B cell (primary cell): ENCODE data around the gene CACNA2D1. TPM values are rescaled to one million over a fixed set of nuclear protein-coding genes. Genes with fewer than 3 reads are reported as not detected.

Experiments
- ATAC-seq: fragments of 200-7000 bp; cut with Tn5 transposase; one replicate; pipeline ENCODE4 v1.10.0; 2021; ENCODE audit warnings: low read depth, mild to moderate bottlenecking, moderate number of reproducible peaks, moderate library complexity
- CTCF ChIA-PET: fragments of 350-600 bp; sonication (Branson Sonifier 250); formaldehyde crosslinking; loops from one replicate; lab custom pipeline; 2021; ENCODE audit warnings: antibody characterized with exemption, inconsistent platforms; lab: Charles Lee
- POLR2A ChIA-PET: fragments of 350-600 bp; sonication (Branson Sonifier 250); formaldehyde crosslinking; loops from one replicate; lab custom pipeline; 2021; ENCODE audit warnings: antibody characterized with exemption; lab: Charles Lee
- DNase-seq: peaks from one replicate; pipeline ENCODE4 v3.0.0; 2013
- H2AFZ ChIP-seq: 2 replicates; pipeline ENCODE4 v1.6.1; 2012; ENCODE audit warnings: mild to moderate bottlenecking, low read depth, low read length; ENCODE audit not compliant: insufficient read depth, poor library complexity, severe bottlenecking
- H3K27ac ChIP-seq, 2 donors: 1 replicate in 1 of 2; 2 replicates in 1 of 2; pipeline ENCODE4 v1.5.1; 2012 to 2013; ENCODE audit warnings: low read length in 2 of 2, mild to moderate bottlenecking in 2 of 2, moderate library complexity in 1 of 2
- H3K27me3 ChIP-seq, 4 experiments: fragments of 200-600 bp in 1 of 4; sonication (generic) in 1 of 4; replicated peaks in 1 of 4; 1 replicate in 2 of 4; 2 replicates in 2 of 4; pipeline versions ENCODE4 v1.6.1 to v1.7.0; 2013 to 2016; ENCODE audit warnings: low read length in 3 of 4, mild to moderate bottlenecking in 2 of 4, mixed read lengths in 1 of 4, moderate library complexity in 1 of 4; ENCODE audit not compliant: insufficient read depth in 4 of 4, control insufficient read depth in 3 of 4; ENCODE audit errors: control extremely low read depth in 1 of 4
- H3K36me3 ChIP-seq, 2 experiments: replicated peaks in 1 of 2; 1 replicate in 1 of 2; 2 replicates in 1 of 2; pipeline versions ENCODE4 v1.6.1 to v1.7.1; 2013; ENCODE audit warnings: low read length in 1 of 2; ENCODE audit not compliant: insufficient read depth in 2 of 2, control insufficient read depth in 1 of 2; ENCODE audit errors: control extremely low read depth in 1 of 2, extremely low read depth in 1 of 2
- H3K4me1 ChIP-seq, 2 donors: fragments of 200-600 bp in 1 of 2; sonication (generic) in 1 of 2; 1 replicate in 1 of 2; 2 replicates in 1 of 2; pipeline versions ENCODE4 v1.5.1 to v1.6.1; 2013 to 2017; ENCODE audit warnings: low read length in 2 of 2; ENCODE audit not compliant: control insufficient read depth in 2 of 2, insufficient read depth in 2 of 2
- H3K4me2 ChIP-seq: replicated peaks from 2 replicates; pipeline ENCODE3; 2012; ENCODE audit warnings: mild to moderate bottlenecking, low read depth, low read length; ENCODE audit not compliant: poor library complexity, severe bottlenecking
- H3K4me3 ChIP-seq, 5 experiments: fragments of 200-600 bp in 1 of 5; sonication (generic) in 1 of 5; 1 replicate in 3 of 5; 2 replicates in 2 of 5; pipeline versions ENCODE4 v1.5.1 to v1.7.0; 2011 to 2016; ENCODE audit warnings: low read length in 4 of 5, mild to moderate bottlenecking in 4 of 5, low read depth in 2 of 5, control low read depth in 1 of 5, moderate library complexity in 1 of 5; ENCODE audit not compliant: insufficient read depth in 1 of 5; ENCODE audit errors: control extremely low read depth in 1 of 5, extremely low read depth in 1 of 5
- H3K79me2 ChIP-seq: fragments of 200-600 bp; sonication (generic); one replicate; pipeline ENCODE4 v1.6.0; 2016; ENCODE audit warnings: low read length; ENCODE audit not compliant: control insufficient read depth, insufficient read depth
- H3K9ac ChIP-seq: fragments of 200-600 bp; sonication (generic); 2 replicates; pipeline ENCODE4 v1.6.1; 2017; ENCODE audit warnings: mild to moderate bottlenecking, low read length, moderate library complexity
- H3K9me3 ChIP-seq, 3 donors: one replicate each; pipeline versions ENCODE4 v1.6.1 to v1.7.1; 2013; ENCODE audit warnings: low read length in 2 of 3; ENCODE audit not compliant: control insufficient read depth in 2 of 3, insufficient read depth in 1 of 3; ENCODE audit errors: control extremely low read depth in 1 of 3
- H4K20me1 ChIP-seq: 2 replicates; pipeline ENCODE4 v1.6.0; 2012; ENCODE audit warnings: mild to moderate bottlenecking, low read length; ENCODE audit not compliant: insufficient read depth, control insufficient read depth, poor library complexity, severe bottlenecking
- H3K27ac Mint-ChIP-seq: one replicate; pipeline ENCODE4 v1.8.0; 2021; ENCODE audit warnings: mixed read lengths
- H3K27me3 Mint-ChIP-seq: one replicate; pipeline ENCODE4 v1.8.0; 2021; ENCODE audit warnings: mixed read lengths
- H3K4me1 Mint-ChIP-seq: one replicate; pipeline ENCODE4 v1.8.0; 2021; ENCODE audit warnings: mixed read lengths
- H3K4me3 Mint-ChIP-seq: one replicate; pipeline ENCODE4 v1.8.0; 2021; ENCODE audit warnings: mixed read lengths
- H3K9me3 Mint-ChIP-seq: one replicate; pipeline ENCODE4 v1.8.0; 2022; ENCODE audit warnings: mixed read lengths; ENCODE audit not compliant: insufficient read depth
- EZH2 ChIP-seq: IDR thresholded peaks from 2 replicates; pipeline ENCODE4 v1.6.1; 2012; ENCODE audit warnings: borderline replicate concordance, low read depth, mild to moderate bottlenecking, moderate library complexity, low read length; ENCODE audit not compliant: insufficient read depth, poor library complexity, severe bottlenecking
- WGBS: methylation state at CpG from one replicate; pipeline ENCODE4 v1.1.5; 2013; ENCODE audit warnings: missing lambda C conversion rate; ENCODE audit not compliant: insufficient coverage; 5-methylcytosine and 5-hydroxymethylcytosine counted together
- intact Hi-C: fragments of 100-400 bp; cut with micrococcal nuclease; formaldehyde crosslinking; loops from one replicate; pipeline ENCODE4 v1.10.0; 2022
- polyA plus RNA-seq: library from polyadenylated mRNA; depleted of rRNA; stranded (reverse); fragments of >200 nt; gene quantifications from 2 replicates; pipeline ENCODE4 v1.2.3, GENCODE V29; 2012
- total RNA-seq, 2 donors: library from RNA; stranded (reverse); fragments of 120-200 nt in 1 of 2; gene quantifications; 1 replicate in 1 of 2; 2 replicates in 1 of 2; pipeline versions ENCODE4 v1.2.3 to v1.2.4, GENCODE V29; 2013 to 2022
- TF ChIP-seq, protein P1 (sequence below): fragments of 200-600 bp; IDR thresholded peaks from one replicate; pipeline ENCODE4 v1.8.0; 2022; ENCODE audit warnings: antibody characterized with exemption, mild to moderate bottlenecking

Gene CACNA2D1
- total and polyA plus RNA-seq, 2 donors (not counting 1 experiment from before 2014, with no cell fraction given) = not detected

DNA sequence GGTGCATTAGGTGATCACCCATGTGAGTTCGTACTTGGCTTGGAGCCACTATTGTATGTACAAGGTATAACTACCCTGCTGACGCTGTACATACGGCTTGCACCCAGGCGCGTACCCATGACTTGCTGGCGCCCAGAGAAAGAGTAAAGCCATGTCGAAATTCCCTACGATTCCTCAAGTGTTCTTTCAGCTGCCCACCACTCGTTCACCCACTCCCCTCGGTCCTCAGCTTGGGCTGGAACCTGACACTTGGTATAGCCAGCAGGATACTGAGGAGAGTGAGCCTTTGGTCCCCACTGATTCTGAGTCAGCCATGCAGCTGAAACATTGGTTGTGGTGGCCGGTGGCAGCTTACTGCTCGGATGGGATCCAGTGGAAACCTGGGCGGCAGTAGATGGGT lies 241.5 kb downstream of the CACNA2D1 start:
- Mint-ChIP-seq H3K27me3 (no peaks in the 10 kb centered on the region), H3K4me1 (no peaks in the 10 kb centered on the region), H3K9me3 (no peaks in the 10 kb centered on the region), H3K27ac (no peak overlapping the region), H3K4me3 (no peak overlapping the region)
- no peaks in the 10 kb centered on the region for H3K27me3 ChIP-seq
- no peak overlapping the region for H3K9ac ChIP-seq
- H3K4me1 ChIP-seq = no peaks in the 10 kb centered on the region
- no peak overlapping the region for H3K4me3 ChIP-seq
- TF ChIP-seq EZH2 = no peak
- TF ChIP-seq, protein P1, sequence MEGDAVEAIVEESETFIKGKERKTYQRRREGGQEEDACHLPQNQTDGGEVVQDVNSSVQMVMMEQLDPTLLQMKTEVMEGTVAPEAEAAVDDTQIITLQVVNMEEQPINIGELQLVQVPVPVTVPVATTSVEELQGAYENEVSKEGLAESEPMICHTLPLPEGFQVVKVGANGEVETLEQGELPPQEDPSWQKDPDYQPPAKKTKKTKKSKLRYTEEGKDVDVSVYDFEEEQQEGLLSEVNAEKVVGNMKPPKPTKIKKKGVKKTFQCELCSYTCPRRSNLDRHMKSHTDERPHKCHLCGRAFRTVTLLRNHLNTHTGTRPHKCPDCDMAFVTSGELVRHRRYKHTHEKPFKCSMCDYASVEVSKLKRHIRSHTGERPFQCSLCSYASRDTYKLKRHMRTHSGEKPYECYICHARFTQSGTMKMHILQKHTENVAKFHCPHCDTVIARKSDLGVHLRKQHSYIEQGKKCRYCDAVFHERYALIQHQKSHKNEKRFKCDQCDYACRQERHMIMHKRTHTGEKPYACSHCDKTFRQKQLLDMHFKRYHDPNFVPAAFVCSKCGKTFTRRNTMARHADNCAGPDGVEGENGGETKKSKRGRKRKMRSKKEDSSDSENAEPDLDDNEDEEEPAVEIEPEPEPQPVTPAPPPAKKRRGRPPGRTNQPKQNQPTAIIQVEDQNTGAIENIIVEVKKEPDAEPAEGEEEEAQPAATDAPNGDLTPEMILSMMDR = no peak
- H4K20me1 ChIP-seq = no peaks in the 10 kb centered on the region
- H2AFZ ChIP-seq = no peak overlapping the region
- ATAC-seq (no peak), DNase-seq (no peak)
- 96% methylated on average over 13 of the region's 13 CpGs for WGBS
- peaks cover 0 to 16% (median 0%) of the 10 kb centered on the region in 3 donors for H3K9me3 ChIP-seq
- no peak overlapping the region for H3K27ac ChIP-seq
- no peak overlapping the region for H3K4me2 ChIP-seq
- H3K36me3 ChIP-seq = no peaks in the 10 kb centered on the region
- CTCF ChIA-PET = no interaction called here
- intact Hi-C loops = no loop called here
- POLR2A ChIA-PET = no interaction called here
- no peaks in the 10 kb centered on the region for H3K79me2 ChIP-seq

DNA sequence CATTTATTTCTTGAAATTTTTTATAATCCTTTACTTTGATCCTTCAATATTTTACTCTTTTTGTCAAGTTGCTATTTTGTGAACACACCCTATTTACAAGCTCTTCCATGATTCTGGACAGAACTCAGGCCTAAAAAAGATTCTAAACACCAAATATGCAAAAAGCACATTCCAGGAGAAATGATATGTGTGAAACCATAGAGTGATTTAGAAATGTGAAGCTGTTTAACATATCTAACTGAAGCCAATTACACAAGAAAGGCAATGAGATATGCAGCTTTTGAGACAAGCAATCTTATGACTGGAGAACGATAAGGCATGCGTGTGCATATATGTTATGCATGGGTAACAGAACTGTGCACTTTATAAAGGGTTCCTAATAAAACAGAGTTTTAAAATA lies 243.0 kb downstream of the CACNA2D1 start:
- no peaks in the 10 kb centered on the region for H4K20me1 ChIP-seq
- H3K4me1 Mint-ChIP-seq = no peaks in the 10 kb centered on the region
- H3K27ac ChIP-seq = no peak overlapping the region
- ATAC-seq = no peak
- no peak for TF ChIP-seq EZH2
- TF ChIP-seq, protein P1 = no peak
- intact Hi-C loops = no loop called here
- CTCF ChIA-PET = no interaction called here
- no peak overlapping the region for H3K4me3 ChIP-seq
- H3K9me3 Mint-ChIP-seq = peaks cover 4% of the 10 kb centered on the region
- H3K4me1 ChIP-seq = no peaks in the 10 kb centered on the region
- peaks cover 0 to 16% (median 0%) of the 10 kb centered on the region in 3 donors for H3K9me3 ChIP-seq
- no peaks in the 10 kb centered on the region for H3K36me3 ChIP-seq
- H3K27ac Mint-ChIP-seq = no peak overlapping the region
- H3K79me2 ChIP-seq = no peaks in the 10 kb centered on the region
- no peaks in the 10 kb centered on the region for H3K27me3 ChIP-seq
- H3K4me2 ChIP-seq = no peak overlapping the region
- no peak overlapping the region for H2AFZ ChIP-seq
- POLR2A ChIA-PET = no interaction called here
- H3K9ac ChIP-seq = no peak overlapping the region
- no peak for DNase-seq
- no CpG with 5 or more reads among the region's 2 CpGs for WGBS
- H3K4me3 Mint-ChIP-seq = no peak overlapping the region
- no peaks in the 10 kb centered on the region for H3K27me3 Mint-ChIP-seq
